ENCODE results near the gene LRRC8D.

DNA sequence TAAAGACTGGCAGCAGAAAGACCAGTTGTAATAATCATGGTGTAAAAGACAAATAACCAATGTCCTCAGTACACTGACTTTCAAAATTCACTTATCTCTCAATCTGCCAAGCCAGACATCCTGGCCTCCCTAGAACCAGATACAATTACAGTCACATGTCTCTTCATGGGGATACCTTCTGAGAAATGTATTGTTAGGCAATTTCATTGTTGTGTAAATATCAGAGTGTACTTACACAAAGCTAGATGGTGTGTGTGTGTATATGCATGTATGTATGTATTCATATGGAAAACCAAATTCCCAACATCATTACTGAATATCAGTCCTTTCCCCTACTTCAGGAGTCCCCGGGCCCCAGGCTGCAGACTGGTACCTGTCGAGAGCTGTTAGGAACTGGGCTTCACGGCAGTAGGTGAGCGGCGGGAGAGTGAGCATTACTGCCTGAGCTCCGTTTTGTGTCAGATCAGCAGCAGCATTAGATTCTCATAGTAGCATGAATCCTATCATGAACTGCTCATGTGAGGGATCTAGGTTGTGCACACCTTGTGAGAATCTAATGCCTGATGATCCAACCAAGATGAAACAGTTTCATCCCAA is 108.7 kb downstream of the LRRC8D start:
- TF ChIP-seq, protein P1, sequence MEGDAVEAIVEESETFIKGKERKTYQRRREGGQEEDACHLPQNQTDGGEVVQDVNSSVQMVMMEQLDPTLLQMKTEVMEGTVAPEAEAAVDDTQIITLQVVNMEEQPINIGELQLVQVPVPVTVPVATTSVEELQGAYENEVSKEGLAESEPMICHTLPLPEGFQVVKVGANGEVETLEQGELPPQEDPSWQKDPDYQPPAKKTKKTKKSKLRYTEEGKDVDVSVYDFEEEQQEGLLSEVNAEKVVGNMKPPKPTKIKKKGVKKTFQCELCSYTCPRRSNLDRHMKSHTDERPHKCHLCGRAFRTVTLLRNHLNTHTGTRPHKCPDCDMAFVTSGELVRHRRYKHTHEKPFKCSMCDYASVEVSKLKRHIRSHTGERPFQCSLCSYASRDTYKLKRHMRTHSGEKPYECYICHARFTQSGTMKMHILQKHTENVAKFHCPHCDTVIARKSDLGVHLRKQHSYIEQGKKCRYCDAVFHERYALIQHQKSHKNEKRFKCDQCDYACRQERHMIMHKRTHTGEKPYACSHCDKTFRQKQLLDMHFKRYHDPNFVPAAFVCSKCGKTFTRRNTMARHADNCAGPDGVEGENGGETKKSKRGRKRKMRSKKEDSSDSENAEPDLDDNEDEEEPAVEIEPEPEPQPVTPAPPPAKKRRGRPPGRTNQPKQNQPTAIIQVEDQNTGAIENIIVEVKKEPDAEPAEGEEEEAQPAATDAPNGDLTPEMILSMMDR (IDR thresholded peaks at IDR 0.05): no peak
- TF ChIP-seq POLR2A (IDR thresholded peaks at IDR 0.05) (no peak), POLR2AphosphoS5 (IDR thresholded peaks at IDR 0.05) (no peak)

All from breast epithelium (tissue), 3 donors.